WTC11 (cell line): ENCODE data around the gene PICALM. TPM values are rescaled to one million over a fixed set of nuclear protein-coding genes. Genes with fewer than 3 reads are reported as not detected.

ENCODE experiments used
- ATAC-seq: fragments of 200-7000 bp; cut with Tn5 transposase; 2 replicates; pipeline ENCODE4 v1.10.0; 2021; ENCODE audit warnings: mild to moderate bottlenecking, moderate library complexity
- CTCF ChIA-PET: fragments of 300-600 bp; sonication (Branson Sonifier 250); formaldehyde crosslinking; loops from one replicate; lab custom pipeline; 2021; ENCODE audit warnings: antibody characterized with exemption; lab: Charles Lee
- POLR2A ChIA-PET: fragments of 350-600 bp; sonication (Branson Sonifier 250); formaldehyde crosslinking; loops from one replicate; lab custom pipeline; 2021; ENCODE audit warnings: antibody characterized with exemption; lab: Charles Lee
- DNase-seq: peaks from one replicate; pipeline ENCODE4 v3.0.0; 2021; ENCODE audit warnings: low spot score
- H3K27ac Mint-ChIP-seq: 2 replicates; pipeline ENCODE4 v1.8.0; 2021; ENCODE audit warnings: mixed read lengths
- H3K27me3 Mint-ChIP-seq: 2 replicates; pipeline ENCODE4 v1.8.0; 2021; ENCODE audit warnings: low read depth, mild to moderate bottlenecking, moderate library complexity, mixed read lengths
- H3K36me3 Mint-ChIP-seq: 2 replicates; pipeline ENCODE4 v1.8.0; 2021; ENCODE audit warnings: mixed read lengths
- H3K4me1 Mint-ChIP-seq: 2 replicates; pipeline ENCODE4 v1.8.0; 2022; ENCODE audit warnings: mixed read lengths
- H3K4me3 Mint-ChIP-seq: 2 replicates; pipeline ENCODE4 v1.8.0; 2021; ENCODE audit warnings: mild to moderate bottlenecking, moderate library complexity, mixed read lengths
- H3K9me3 Mint-ChIP-seq: 2 replicates; pipeline ENCODE4 v1.8.0; 2021; ENCODE audit warnings: mixed read lengths
- ATF1 ChIP-seq: sonication (generic); formaldehyde crosslinking; IDR thresholded peaks from 2 replicates; pipeline ENCODE4 v1.8.1; 2023; ENCODE audit warnings: mild to moderate bottlenecking, moderate library complexity, missing genetic modification reagents
- FOXJ3 ChIP-seq: sonication (generic); formaldehyde crosslinking; IDR thresholded peaks from 2 replicates; pipeline ENCODE4 v1.9.0; 2021; ENCODE audit warnings: missing genetic modification reagents, mild to moderate bottlenecking, borderline replicate concordance
- GRHL2 ChIP-seq: fragments of 250-450 bp; sonication (Bioruptor Pico); IDR thresholded peaks from 2 replicates; pipeline ENCODE4 v1.8.0; 2022; ENCODE audit warnings: mild to moderate bottlenecking, moderate library complexity; ENCODE audit not compliant: insufficient replicate concordance, severe bottlenecking
- IRF2 ChIP-seq: sonication (generic); formaldehyde crosslinking; IDR thresholded peaks from 2 replicates; pipeline ENCODE4 v1.8.0; 2022; ENCODE audit warnings: low read depth, missing genetic modification reagents, borderline replicate concordance
- JAZF1 ChIP-seq: fragments of 250-450 bp; sonication (Bioruptor Pico); IDR thresholded peaks from 2 replicates; pipeline ENCODE4 v1.9.0; 2021; ENCODE audit warnings: moderate library complexity, mild to moderate bottlenecking, inconsistent platforms
- NFYB ChIP-seq: sonication (generic); formaldehyde crosslinking; conservative IDR thresholded peaks from 2 replicates; pipeline ENCODE4 v1.8.0; 2022; ENCODE audit warnings: low read depth, missing genetic modification reagents
- NR3C1 ChIP-seq: sonication (generic); formaldehyde crosslinking; conservative IDR thresholded peaks from 2 replicates; pipeline ENCODE4 v1.8.1; 2023; ENCODE audit warnings: low read depth, mild to moderate bottlenecking, missing genetic modification reagents
- RELA ChIP-seq: sonication (generic); formaldehyde crosslinking; IDR thresholded peaks from 2 replicates; pipeline ENCODE4 v1.8.1; 2022; ENCODE audit warnings: missing genetic modification reagents, mild to moderate bottlenecking, borderline replicate concordance
- RORB ChIP-seq: fragments of 250-450 bp; sonication (Bioruptor Pico); IDR thresholded peaks from 2 replicates; pipeline ENCODE4 v1.9.0; 2021; ENCODE audit warnings: mild to moderate bottlenecking
- SOX15 ChIP-seq: fragments of 250-450 bp; sonication (Bioruptor Pico); IDR thresholded peaks from 2 replicates; pipeline ENCODE4 v1.9.0; 2021; ENCODE audit warnings: mild to moderate bottlenecking
- TEAD4 ChIP-seq: sonication (generic); formaldehyde crosslinking; IDR thresholded peaks from 2 replicates; pipeline ENCODE4 v1.8.0; 2022; ENCODE audit warnings: mild to moderate bottlenecking, missing genetic modification reagents
- ZBTB21 ChIP-seq: sonication (generic); formaldehyde crosslinking; IDR thresholded peaks from 2 replicates; pipeline ENCODE4 v1.8.1; 2023; ENCODE audit warnings: mild to moderate bottlenecking, missing genetic modification reagents, borderline replicate concordance
- ZNF121 ChIP-seq: sonication (generic); formaldehyde crosslinking; IDR thresholded peaks from 2 replicates; pipeline ENCODE4 v1.8.0; 2023; ENCODE audit warnings: missing genetic modification reagents
- ZNF219 ChIP-seq: sonication (generic); formaldehyde crosslinking; IDR thresholded peaks from 2 replicates; pipeline ENCODE4 v1.8.0; 2023; ENCODE audit warnings: missing genetic modification reagents, mild to moderate bottlenecking, borderline replicate concordance
- ZNF317 ChIP-seq: sonication (generic); formaldehyde crosslinking; IDR thresholded peaks from 2 replicates; pipeline ENCODE4 v1.8.1; 2023; ENCODE audit warnings: low read depth, mild to moderate bottlenecking, moderate library complexity, missing genetic modification reagents, borderline replicate concordance
- ZNF396 ChIP-seq: fragments of 250-450 bp; sonication (Bioruptor Pico); IDR thresholded peaks from 2 replicates; pipeline ENCODE4 v1.8.0; 2021; ENCODE audit warnings: mild to moderate bottlenecking, moderate library complexity, borderline replicate concordance
- total RNA-seq: library from RNA; stranded (reverse); gene quantifications from 3 replicates; pipeline ENCODE4 v1.2.3, GENCODE V29; 2021
- TF ChIP-seq, protein P1 (sequence below): fragments of 250-450 bp; sonication (Bioruptor Pico); IDR thresholded peaks from 2 replicates; pipeline ENCODE4 v1.8.0; 2021; ENCODE audit warnings: mild to moderate bottlenecking
- TF ChIP-seq, protein P2 (sequence below): sonication (generic); formaldehyde crosslinking; conservative IDR thresholded peaks from 2 replicates; pipeline ENCODE4 v1.8.1; 2022; ENCODE audit warnings: mild to moderate bottlenecking, missing genetic modification reagents
- TF ChIP-seq, protein P3 (sequence below): sonication (generic); formaldehyde crosslinking; IDR thresholded peaks from 2 replicates; pipeline ENCODE4 v1.8.0; 2022; ENCODE audit warnings: mild to moderate bottlenecking, missing genetic modification reagents
- TF ChIP-seq, protein P4 (sequence below): sonication (generic); formaldehyde crosslinking; IDR thresholded peaks from 2 replicates; pipeline ENCODE4 v1.8.1; 2023; ENCODE audit warnings: mild to moderate bottlenecking, missing genetic modification reagents, moderate library complexity

The PICALM gene
- total RNA-seq, 1 experiment from 2014 or later, result 69.9 TPM

DNA sequence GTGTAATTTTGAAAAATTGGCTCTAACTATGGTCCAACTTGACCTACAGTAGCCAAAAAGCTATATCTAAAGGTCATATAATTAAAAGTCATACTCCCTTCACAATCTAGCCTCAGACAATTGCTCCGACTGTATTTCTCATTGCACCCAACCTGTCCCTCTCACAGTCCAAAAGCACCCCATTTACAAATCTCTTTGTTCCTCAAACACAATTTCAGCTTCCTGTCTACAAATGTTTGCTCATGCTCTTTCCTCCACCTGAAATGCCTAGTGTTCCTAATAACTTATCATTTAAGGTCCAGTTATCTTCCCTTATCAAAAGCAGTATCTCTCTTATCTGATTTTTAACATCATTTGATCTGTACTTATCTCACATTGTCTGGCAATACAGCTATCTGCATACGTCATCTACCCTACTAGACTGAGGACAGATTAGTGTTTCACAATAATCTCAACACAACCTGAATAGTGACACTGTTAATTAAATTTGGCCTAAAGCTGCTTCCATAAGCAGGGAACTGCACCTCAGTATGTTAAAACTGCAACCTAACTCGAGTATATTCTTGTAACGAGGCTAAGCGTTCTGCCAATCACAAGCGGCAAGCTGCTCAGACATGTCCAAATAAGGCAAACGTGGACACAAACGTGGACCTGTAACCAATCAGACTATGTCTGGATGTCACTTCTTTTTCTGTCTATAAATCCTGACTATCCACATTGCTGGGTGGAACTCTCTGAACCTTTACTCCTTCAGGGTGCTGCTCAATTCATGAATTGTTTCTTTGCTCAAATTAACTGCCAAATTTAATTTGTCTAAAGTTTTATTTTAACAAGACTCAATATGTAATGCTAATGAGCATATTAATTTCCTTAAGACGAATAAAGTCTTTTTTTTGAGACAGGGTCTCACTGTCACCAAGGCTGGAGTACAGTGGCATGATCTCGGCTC, 15.9 kb downstream of the PICALM start (continued):
- TF ChIP-seq, protein P1, sequence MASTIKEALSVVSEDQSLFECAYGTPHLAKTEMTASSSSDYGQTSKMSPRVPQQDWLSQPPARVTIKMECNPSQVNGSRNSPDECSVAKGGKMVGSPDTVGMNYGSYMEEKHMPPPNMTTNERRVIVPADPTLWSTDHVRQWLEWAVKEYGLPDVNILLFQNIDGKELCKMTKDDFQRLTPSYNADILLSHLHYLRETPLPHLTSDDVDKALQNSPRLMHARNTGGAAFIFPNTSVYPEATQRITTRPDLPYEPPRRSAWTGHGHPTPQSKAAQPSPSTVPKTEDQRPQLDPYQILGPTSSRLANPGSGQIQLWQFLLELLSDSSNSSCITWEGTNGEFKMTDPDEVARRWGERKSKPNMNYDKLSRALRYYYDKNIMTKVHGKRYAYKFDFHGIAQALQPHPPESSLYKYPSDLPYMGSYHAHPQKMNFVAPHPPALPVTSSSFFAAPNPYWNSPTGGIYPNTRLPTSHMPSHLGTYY (CRISPR knock-in tag), result no peak
- TF ChIP-seq ZNF121 (CRISPR knock-in tag) (no peak), ZBTB21 (no peak), RELA (CRISPR knock-in tag) (no peak)
- TF ChIP-seq, all 79 proteins: peak for 0

DNA sequence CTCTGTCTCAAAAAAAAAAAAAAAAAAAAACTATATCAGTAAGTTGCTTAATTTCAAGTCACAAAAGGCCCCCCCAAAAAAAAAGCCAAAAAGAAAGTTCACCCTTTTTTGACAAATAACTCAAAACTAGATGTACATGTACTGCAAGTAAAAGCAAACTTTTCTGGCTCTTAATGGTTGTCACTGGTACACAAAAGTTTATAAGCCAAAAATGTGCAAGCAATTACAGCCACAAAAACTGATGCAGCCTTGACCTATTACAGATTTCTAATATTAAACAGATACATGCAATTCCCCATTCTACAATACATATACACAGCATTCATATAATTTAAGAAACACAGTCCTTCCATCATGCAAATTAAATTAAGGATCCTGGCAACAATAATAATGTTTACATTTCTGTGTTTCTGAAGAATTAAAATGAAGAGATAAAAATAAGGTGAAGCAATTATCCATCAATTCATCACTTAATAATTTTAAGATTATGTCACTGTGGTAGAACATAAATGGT, 18.6 kb downstream of the PICALM start:
- ATAC-seq, result no peak
- ChIA-PET CTCF (interaction anchor here (2.4 to 6.0 kb wide), 2 partner anchors 7 to 143 kb away, joined by 5 to 46 read pairs; no protein-coding TSS in a partner anchor), POLR2A (no interaction called here)
- H3K36me3 Mint-ChIP-seq, result no peaks in the 10 kb centered on the region
- peaks cover 29% of the 10 kb centered on the region for H3K4me1 Mint-ChIP-seq
- H3K9me3 Mint-ChIP-seq, result no peaks in the 10 kb centered on the region
- no peak overlapping the region for H3K27ac Mint-ChIP-seq
- no peak overlapping the region for H3K4me3 Mint-ChIP-seq
- TF ChIP-seq NR3C1 (CRISPR knock-in tag), result no peak
- TF ChIP-seq RELA (CRISPR knock-in tag), result no peak
- TF ChIP-seq TEAD4 (CRISPR knock-in tag), result no peak
- no peak for TF ChIP-seq ZNF219 (CRISPR knock-in tag)
- TF ChIP-seq, protein P2, sequence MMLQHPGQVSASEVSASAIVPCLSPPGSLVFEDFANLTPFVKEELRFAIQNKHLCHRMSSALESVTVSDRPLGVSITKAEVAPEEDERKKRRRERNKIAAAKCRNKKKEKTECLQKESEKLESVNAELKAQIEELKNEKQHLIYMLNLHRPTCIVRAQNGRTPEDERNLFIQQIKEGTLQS (CRISPR knock-in tag), result no peak
- no peak for TF ChIP-seq NFYB (CRISPR knock-in tag)
- TF ChIP-seq ZNF317 (CRISPR knock-in tag), result no peak
- no peak for TF ChIP-seq IRF2 (CRISPR knock-in tag)
- no peak for TF ChIP-seq RORB
- no peak for TF ChIP-seq FOXJ3 (CRISPR knock-in tag)
- TF ChIP-seq GRHL2 (CRISPR knock-in tag), result no peak
- TF ChIP-seq, protein P3, sequence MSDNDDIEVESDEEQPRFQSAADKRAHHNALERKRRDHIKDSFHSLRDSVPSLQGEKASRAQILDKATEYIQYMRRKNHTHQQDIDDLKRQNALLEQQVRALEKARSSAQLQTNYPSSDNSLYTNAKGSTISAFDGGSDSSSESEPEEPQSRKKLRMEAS (CRISPR knock-in tag), result no peak
- TF ChIP-seq, protein P4, sequence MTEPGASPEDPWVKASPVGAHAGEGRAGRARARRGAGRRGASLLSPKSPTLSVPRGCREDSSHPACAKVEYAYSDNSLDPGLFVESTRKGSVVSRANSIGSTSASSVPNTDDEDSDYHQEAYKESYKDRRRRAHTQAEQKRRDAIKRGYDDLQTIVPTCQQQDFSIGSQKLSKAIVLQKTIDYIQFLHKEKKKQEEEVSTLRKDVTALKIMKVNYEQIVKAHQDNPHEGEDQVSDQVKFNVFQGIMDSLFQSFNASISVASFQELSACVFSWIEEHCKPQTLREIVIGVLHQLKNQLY (CRISPR knock-in tag), result no peak
- TF ChIP-seq JAZF1 (CRISPR knock-in tag), result no peak
- TF ChIP-seq, all 79 proteins: peak for 0
- no peak for DNase-seq
- H3K27me3 Mint-ChIP-seq, result no peaks in the 10 kb centered on the region

DNA sequence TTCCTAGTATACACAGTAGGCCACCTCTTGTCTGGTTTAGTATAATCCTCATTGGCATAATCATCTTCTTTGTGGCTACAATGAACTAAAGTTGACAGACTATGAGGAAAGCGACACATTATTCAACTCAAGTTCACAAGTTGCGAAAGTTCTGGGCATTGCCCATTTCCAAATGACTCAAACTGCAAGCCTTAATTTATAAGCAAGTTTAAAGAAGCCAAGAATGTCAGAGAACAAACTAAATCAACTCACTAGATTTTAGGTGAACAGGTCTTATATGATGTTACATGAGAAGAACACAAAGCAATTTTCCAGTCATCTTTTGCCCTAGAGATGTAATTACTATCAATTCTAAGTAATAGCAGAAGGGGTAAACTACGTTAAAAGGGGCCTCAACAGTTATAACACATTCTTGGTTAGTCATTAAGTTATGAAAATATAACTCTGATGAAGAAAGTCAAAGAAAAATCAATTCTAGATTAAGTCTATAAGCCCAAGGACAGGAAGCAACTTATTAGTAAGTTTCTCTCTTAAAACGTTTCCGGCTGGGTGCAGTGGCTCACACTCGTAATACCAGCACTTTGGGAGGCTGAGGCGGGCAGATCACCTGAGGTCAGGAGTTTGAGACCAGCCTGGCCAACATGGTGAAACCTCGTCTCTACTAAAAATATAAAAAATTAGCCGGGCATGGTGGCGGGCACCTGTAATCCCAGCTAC, 21.5 kb downstream of the PICALM start:
- H3K4me1 Mint-ChIP-seq, result peaks cover 34% of the 10 kb centered on the region
- no peaks in the 10 kb centered on the region for H3K9me3 Mint-ChIP-seq
- CTCF ChIA-PET, result no interaction called here
- POLR2A ChIA-PET, result no interaction called here
- H3K27ac Mint-ChIP-seq, result 0 out of 2 replicates have a peak overlapping the region, but pooled peaks have one; percentile 14
- no peak for TF ChIP-seq ZNF396 (CRISPR knock-in tag)
- no peak for TF ChIP-seq ATF1 (CRISPR knock-in tag)
- no peak for TF ChIP-seq SOX15 (CRISPR knock-in tag)
- no peaks in the 10 kb centered on the region for H3K27me3 Mint-ChIP-seq
- ATAC-seq (no peak), DNase-seq (no peak)
- H3K4me3 Mint-ChIP-seq, result no peak overlapping the region
- no peaks in the 10 kb centered on the region for H3K36me3 Mint-ChIP-seq
